Trophoblast cell (in vitro differentiated cells and primary cell): ENCODE results near the gene CEMIP.
"Not testable (repeated sequence)": the region's sequence is repeated elsewhere in the genome, so short reads cannot be mapped to it uniquely, and the experiment has no call there.

Source experiments
- DNase-seq, 2 donors: peaks; one replicate each; pipeline ENCODE4 v3.0.0-alpha.2; 2016
- H2AFZ ChIP-seq: 2 replicates; pipeline ENCODE4 v1.6.1; 2013; ENCODE audit warnings: low read length, moderate library complexity, mild to moderate bottlenecking; ENCODE audit not compliant: insufficient read depth, poor library complexity
- H2AK5ac ChIP-seq: 2 replicates; pipeline ENCODE4 v1.6.1; 2013; ENCODE audit warnings: mild to moderate bottlenecking, low read length
- H2BK120ac ChIP-seq: 2 replicates; pipeline ENCODE4 v1.6.1; 2013; ENCODE audit warnings: low read length, mild to moderate bottlenecking, moderate library complexity; ENCODE audit not compliant: insufficient read depth, poor library complexity
- H2BK12ac ChIP-seq: 2 replicates; pipeline ENCODE4 v1.6.1; 2013; ENCODE audit warnings: mild to moderate bottlenecking, low read length, moderate library complexity
- H2BK5ac ChIP-seq: 2 replicates; pipeline ENCODE4 v1.6.1; 2013; ENCODE audit warnings: low read length, low read depth, moderate library complexity, mild to moderate bottlenecking; ENCODE audit not compliant: poor library complexity
- H3K14ac ChIP-seq: 2 replicates; pipeline ENCODE4 v1.6.1; 2013; ENCODE audit warnings: mild to moderate bottlenecking, low read length
- H3K18ac ChIP-seq: 2 replicates; pipeline ENCODE4 v1.6.1; 2013; ENCODE audit warnings: mild to moderate bottlenecking, low read length
- H3K23ac ChIP-seq: 2 replicates; pipeline ENCODE4 v1.6.1; 2013; ENCODE audit warnings: low read length
- H3K27ac ChIP-seq: 2 replicates; pipeline ENCODE4 v1.5.1; 2013; ENCODE audit warnings: low read depth, mild to moderate bottlenecking, inconsistent platforms, low read length, moderate library complexity
- H3K27me3 ChIP-seq: 2 replicates; pipeline ENCODE4 v1.6.1; 2013; ENCODE audit warnings: inconsistent platforms, mild to moderate bottlenecking, low read length, moderate library complexity; ENCODE audit not compliant: insufficient read depth
- H3K36me3 ChIP-seq, 2 experiments: 1 replicate in 1 of 2; 2 replicates in 1 of 2; pipeline ENCODE4 v1.6.1; 2013; ENCODE audit warnings: low read length in 2 of 2, mild to moderate bottlenecking in 2 of 2, moderate library complexity in 1 of 2; ENCODE audit not compliant: insufficient read depth in 2 of 2, control insufficient read depth in 1 of 2
- H3K4ac ChIP-seq: 2 replicates; pipeline ENCODE4 v1.6.1; 2013; ENCODE audit warnings: low read depth, mild to moderate bottlenecking, low read length, moderate library complexity
- H3K4me1 ChIP-seq, 2 experiments: 1 replicate in 1 of 2; 2 replicates in 1 of 2; pipeline ENCODE4 v1.6.1; 2013; ENCODE audit warnings: low read length in 2 of 2, mild to moderate bottlenecking in 2 of 2, moderate library complexity in 1 of 2; ENCODE audit not compliant: insufficient read depth in 2 of 2, control insufficient read depth in 1 of 2
- H3K4me2 ChIP-seq: 2 replicates; pipeline ENCODE4 v1.6.1; 2013; ENCODE audit warnings: inconsistent platforms, mild to moderate bottlenecking, low read length, moderate library complexity
- H3K4me3 ChIP-seq: 2 replicates; pipeline ENCODE4 v1.5.1; 2013; ENCODE audit warnings: mild to moderate bottlenecking, low read depth, low read length, inconsistent platforms
- H3K79me1 ChIP-seq: one replicate; pipeline ENCODE4 v1.6.1; 2013; ENCODE audit warnings: low read length
- H3K79me2 ChIP-seq: 2 replicates; pipeline ENCODE4 v1.6.1; 2013; ENCODE audit warnings: low read length, mild to moderate bottlenecking; ENCODE audit not compliant: control insufficient read depth, insufficient read depth, poor library complexity
- H3K9ac ChIP-seq: 2 replicates; pipeline ENCODE4 v1.6.1; 2013; ENCODE audit warnings: mild to moderate bottlenecking, low read length
- H3K9me3 ChIP-seq: 2 replicates; pipeline ENCODE4 v1.6.1; 2013; ENCODE audit warnings: low read depth, mild to moderate bottlenecking, control low read depth, inconsistent platforms, low read length; ENCODE audit not compliant: insufficient read depth
- H4K12ac ChIP-seq: 2 replicates; pipeline ENCODE4 v1.6.1; 2013; ENCODE audit warnings: low read depth, mild to moderate bottlenecking, low read length, moderate library complexity
- H4K8ac ChIP-seq: 2 replicates; pipeline ENCODE4 v1.6.1; 2013; ENCODE audit warnings: low read depth, mild to moderate bottlenecking, low read length, moderate library complexity
- H4K91ac ChIP-seq: one replicate; pipeline ENCODE4 v1.6.1; 2013; ENCODE audit warnings: low read depth, mild to moderate bottlenecking, low read length, moderate library complexity
- WGBS: extraction: QIAGEN DNeasy Blood & Tissue Kit; methylation state at CpG from one replicate; pipeline ENCODE4 v1.1.7; 2013; ENCODE audit warnings: missing lambda C conversion rate; ENCODE audit not compliant: insufficient read length, insufficient coverage; ENCODE audit errors: extremely low coverage; 5-methylcytosine and 5-hydroxymethylcytosine counted together

Gene CEMIP

DNA sequence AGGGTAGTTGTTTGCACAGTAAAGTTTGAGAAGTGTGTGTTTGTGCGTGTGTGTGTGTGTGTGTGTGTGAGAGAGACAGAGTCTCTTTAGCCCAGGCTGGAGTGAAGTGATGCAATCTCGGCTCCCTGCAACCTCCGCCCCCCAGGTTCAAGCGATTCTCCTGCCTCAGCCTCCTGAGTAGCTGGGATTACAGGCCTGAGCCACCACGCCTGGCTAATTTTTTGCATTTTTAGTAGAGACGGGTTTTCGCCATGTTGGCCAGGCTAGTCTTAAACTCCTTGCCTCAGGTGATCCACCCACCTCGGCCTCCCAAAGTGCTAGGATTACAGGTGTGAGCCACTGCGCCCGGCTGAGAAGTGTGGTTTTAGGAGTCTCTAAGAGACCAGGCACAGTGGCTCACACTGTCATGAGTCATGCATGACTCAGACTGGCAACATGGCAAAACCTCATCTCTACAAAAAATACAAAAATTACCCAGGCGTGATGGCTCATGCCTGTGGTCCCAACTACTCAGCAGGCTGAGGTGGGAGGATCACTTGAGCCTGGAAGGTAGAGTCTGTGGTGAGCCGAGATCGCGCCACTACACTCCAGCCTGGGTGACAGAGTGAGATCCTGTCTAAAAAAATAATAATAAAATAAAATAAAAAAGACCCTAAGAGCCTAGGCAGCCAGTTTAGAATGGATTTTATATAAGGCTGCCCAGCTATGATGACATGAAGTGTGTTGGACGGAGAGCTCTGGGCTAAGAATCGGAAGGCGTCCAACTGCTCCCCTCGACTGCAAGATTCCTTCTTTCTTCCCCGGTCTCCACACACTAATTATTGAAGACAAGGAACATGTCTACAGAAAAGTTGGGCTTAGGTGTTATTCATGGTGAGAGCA is 176.6 kb downstream of the CEMIP start:
- not testable (repeated sequence) for H3K4me3 ChIP-seq, H3K4ac ChIP-seq, H3K14ac ChIP-seq, H3K23ac ChIP-seq, H3K79me2 ChIP-seq, H2BK5ac ChIP-seq, H2AFZ ChIP-seq, H4K91ac ChIP-seq, H3K4me2 ChIP-seq, H2AK5ac ChIP-seq, H3K27ac ChIP-seq, H4K12ac ChIP-seq, H3K9me3 ChIP-seq, H3K9ac ChIP-seq, H3K27me3 ChIP-seq, H3K18ac ChIP-seq, H3K79me1 ChIP-seq, H4K8ac ChIP-seq, H2BK120ac ChIP-seq, H2BK12ac ChIP-seq, H3K36me3 ChIP-seq
- peaks cover 29 to 33% of the 10 kb centered on the region in 2 experiments for H3K4me1 ChIP-seq
- no CpG with 5 or more reads among the region's 19 CpGs for WGBS
- peak; percentile 93 for DNase-seq

DNA sequence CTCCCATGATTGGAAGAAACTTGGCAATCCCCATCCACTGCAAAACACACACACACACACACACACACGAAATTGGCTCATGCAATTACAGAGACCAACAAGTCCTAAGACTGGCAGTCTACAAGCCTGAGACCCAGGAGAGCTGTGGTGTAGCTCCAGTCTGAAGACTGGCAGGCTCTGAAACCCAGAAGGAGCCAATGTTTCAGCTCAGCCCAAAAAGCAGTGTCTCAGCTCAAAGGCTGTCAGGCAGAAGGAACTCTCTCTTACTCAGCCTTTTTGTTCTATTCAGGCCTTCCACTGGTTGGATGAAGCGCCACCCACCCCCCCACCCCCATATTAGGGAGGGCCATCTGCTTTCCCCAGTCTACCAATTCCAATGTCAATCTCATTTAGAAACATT is 178.4 kb downstream of the CEMIP start:
- H2BK120ac ChIP-seq: no peak overlapping the region
- H3K14ac ChIP-seq: no peak overlapping the region
- no peaks in the 10 kb centered on the region for H3K79me2 ChIP-seq
- H3K4me2 ChIP-seq: no peak overlapping the region
- peaks cover 25 to 29% of the 10 kb centered on the region in 2 experiments for H3K4me1 ChIP-seq
- no peak overlapping the region for H3K27ac ChIP-seq
- no peak overlapping the region for H4K91ac ChIP-seq
- WGBS: no CpG with 5 or more reads among the region's 2 CpGs
- H2AFZ ChIP-seq: no peak overlapping the region
- no peak overlapping the region for H3K4ac ChIP-seq
- H3K27me3 ChIP-seq: no peaks in the 10 kb centered on the region
- no peak overlapping the region for H4K12ac ChIP-seq
- H2AK5ac ChIP-seq: no peak overlapping the region
- no peak overlapping the region for H3K23ac ChIP-seq
- peaks cover 4 to 7% of the 10 kb centered on the region in 2 experiments for H3K36me3 ChIP-seq
- H3K9ac ChIP-seq: no peak overlapping the region
- no peak overlapping the region for H2BK5ac ChIP-seq
- H2BK12ac ChIP-seq: no peak overlapping the region
- H3K9me3 ChIP-seq: peaks cover 3% of the 10 kb centered on the region
- no peak for DNase-seq
- H3K79me1 ChIP-seq: peaks cover 4% of the 10 kb centered on the region
- no peak overlapping the region for H3K18ac ChIP-seq
- H4K8ac ChIP-seq: no peak overlapping the region
- no peak overlapping the region for H3K4me3 ChIP-seq

- Histone ChIP-seq H3K4me3 (no peak overlapping the region), H3K79me2 (no peaks in the 10 kb centered on the region), H3K23ac (no peak overlapping the region), H3K4ac (no peak overlapping the region), H4K91ac (no peak overlapping the region), H3K4me1 (peaks cover 23 to 26% of the 10 kb centered on the region in 2 experiments), H2AFZ (no peak overlapping the region), H3K9me3 (peaks cover 3% of the 10 kb centered on the region), H2BK120ac (no peak overlapping the region), H3K79me1 (peaks cover 4% of the 10 kb centered on the region), H4K12ac (no peak overlapping the region), H2AK5ac (no peak overlapping the region), H3K36me3 (peaks cover 4% of the 10 kb centered on the region in 2 experiments), H2BK5ac (no peak overlapping the region), H3K27ac (no peak overlapping the region), H3K4me2 (no peak overlapping the region), H2BK12ac (no peak overlapping the region), H3K14ac (no peak overlapping the region), H4K8ac (no peak overlapping the region), H3K27me3 (no peaks in the 10 kb centered on the region), H3K18ac (no peak overlapping the region), H3K9ac (no peak overlapping the region)
- DNase-seq: peak in 1 of 2 donors; percentile 7
- no CpG with 5 or more reads among the region's 2 CpGs for WGBS
Observed at GRCh38 chr15:80957976-80958375, 178.8 kb downstream of the CEMIP start.

GRCh38 chr15:80958818-80959495 is 179.8 kb downstream of the CEMIP start:
- Histone ChIP-seq H3K27ac (no peak overlapping the region), H4K91ac (no peak overlapping the region), H2AK5ac (peak overlapping the region; percentile 69), H2BK5ac (no peak overlapping the region), H3K4me2 (no peak overlapping the region), H4K12ac (no peak overlapping the region), H3K79me1 (peaks cover 1% of the 10 kb centered on the region), H3K4me1 (peaks cover 13 to 16% of the 10 kb centered on the region in 2 experiments), H3K79me2 (no peaks in the 10 kb centered on the region), H3K36me3 (peaks cover 0 to 4% of the 10 kb centered on the region in 2 experiments), H3K14ac (no peak overlapping the region), H2AFZ (no peak overlapping the region), H3K18ac (no peak overlapping the region), H2BK120ac (no peak overlapping the region), H3K4me3 (no peak overlapping the region), H3K9me3 (peaks cover 3% of the 10 kb centered on the region), H2BK12ac (no peak overlapping the region), H3K9ac (no peak overlapping the region), H3K4ac (no peak overlapping the region), H4K8ac (no peak overlapping the region), H3K27me3 (no peaks in the 10 kb centered on the region), H3K23ac (no peak overlapping the region)
- WGBS: no CpG with 5 or more reads among the region's 9 CpGs
- DNase-seq: no peak
